Sigmoid colon (tissue), 4 donors: Measurements from ENCODE around the gene CARD19.

Source experiments
- CTCF ChIP-seq, 4 experiments: fragments of 450-650 bp in 3 of 4; fragments of 200-600 bp in 1 of 4; IDR thresholded peaks; one replicate each; pipeline ENCODE4 v1.5.1; 2016 to 2019; ENCODE audit warnings: antibody characterized with exemption in 4 of 4, mild to moderate bottlenecking in 3 of 4, moderate library complexity in 2 of 4
- EP300 ChIP-seq, 4 donors: sonication (generic); formaldehyde crosslinking; IDR thresholded peaks; one replicate each; pipeline ENCODE4 v1.6.1; 2017; ENCODE audit warnings: antibody characterized with exemption in 4 of 4
- POLR2A ChIP-seq, 2 donors: fragments of 450-650 bp; IDR thresholded peaks; one replicate each; pipeline ENCODE4 v1.6.1; 2016; ENCODE audit warnings: antibody characterized with exemption in 2 of 2, mild to moderate bottlenecking in 2 of 2, moderate library complexity in 2 of 2
- POLR2AphosphoS5 ChIP-seq, 4 donors: sonication (generic); formaldehyde crosslinking; IDR thresholded peaks; one replicate each; pipeline ENCODE4 v1.6.1; 2017; ENCODE audit warnings: antibody characterized with exemption in 4 of 4

- TF ChIP-seq EP300 (IDR thresholded peaks at IDR 0.05) (no peak), CTCF (IDR thresholded peaks at IDR 0.05) (no peak), POLR2A (IDR thresholded peaks at IDR 0.05) (no peak), POLR2AphosphoS5 (IDR thresholded peaks at IDR 0.05) (peak in 1 of 4 donors; percentile 62)
Measured at GRCh38 chr9:93161786-93162562, 66.0 kb downstream of the CARD19 start.
